HG03064 (cell line): ENCODE data around the gene ARL13B.

Source experiments
- ATAC-seq: cut with Tn5 transposase; IDR thresholded peaks from one replicate; pipeline ENCODE4 v1.9.1; 2021; ENCODE audit warnings: low read depth; ENCODE audit not compliant: unreplicated experiment

The ARL13B gene

DNA sequence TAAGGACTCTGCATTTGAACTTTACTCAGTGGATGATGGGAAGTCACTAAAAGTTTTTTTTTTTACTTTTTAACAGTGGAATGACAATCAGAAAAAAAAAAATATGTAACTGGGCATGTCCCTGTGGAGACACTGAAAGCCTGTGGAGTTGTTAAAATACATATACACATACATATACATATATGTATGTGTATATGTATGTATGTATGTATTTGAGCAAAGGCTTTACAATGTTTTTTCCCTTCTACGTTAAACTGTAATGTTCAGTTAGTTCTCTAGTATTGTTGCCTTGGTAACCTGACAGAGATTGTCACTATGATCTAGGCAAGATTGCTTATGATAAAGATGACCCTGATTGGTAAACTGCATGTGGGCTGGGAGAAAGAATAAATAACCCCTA is 113.2 kb downstream of the ARL13B start:
- ATAC-seq, result no peak

DNA sequence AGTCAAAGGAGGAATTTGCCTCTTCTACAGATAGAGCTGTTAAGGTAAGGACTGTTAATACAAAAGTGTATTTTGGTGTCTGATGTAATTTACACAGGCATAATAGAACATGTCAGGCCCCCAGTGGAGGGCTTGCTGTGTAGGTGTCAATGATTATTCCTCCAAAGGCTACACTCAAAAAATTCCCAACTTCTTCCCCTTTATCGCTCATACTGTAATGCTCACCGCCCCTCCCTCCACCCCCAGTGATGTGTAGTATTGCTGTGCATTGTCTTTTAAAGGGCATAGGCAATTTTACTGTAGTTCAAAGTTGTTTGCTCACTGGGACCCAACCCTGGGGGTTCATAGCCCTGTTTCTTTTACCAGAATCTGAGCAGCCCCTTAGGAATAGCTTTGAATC is 115.2 kb downstream of the ARL13B start:
- no peak for ATAC-seq

DNA sequence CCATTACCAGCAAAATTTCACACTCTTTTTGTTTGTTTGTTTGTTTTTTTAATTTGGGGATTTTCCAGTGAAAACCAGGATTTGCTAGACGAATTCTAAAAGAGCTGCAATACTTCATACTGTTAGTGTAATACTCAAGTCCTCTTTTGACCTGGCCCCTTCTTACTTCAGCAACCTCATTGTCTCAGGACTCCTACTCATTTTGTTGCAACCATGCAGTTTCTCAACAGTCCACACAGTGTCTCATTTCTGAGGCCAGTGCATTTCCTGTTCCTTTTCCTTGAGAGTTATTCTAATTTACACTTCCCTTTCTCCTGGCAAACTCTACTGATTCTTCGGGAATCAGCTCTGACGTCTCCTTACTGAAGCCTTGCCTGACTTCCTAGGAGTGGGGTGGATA is 118.5 kb downstream of the ARL13B start:
- ATAC-seq, result no peak

GRCh38 chr3:94099311-94099710 is 119.4 kb downstream of the ARL13B start:
- no peak for ATAC-seq

GRCh38 chr3:94101860-94102259 is 121.9 kb downstream of the ARL13B start:
- ATAC-seq, result no peak
